Hepatocyte (in vitro differentiated cells): ENCODE results near the gene PRPS1L1. TPM values are rescaled to one million over a fixed set of nuclear protein-coding genes. Genes with fewer than 3 reads are reported as not detected.

Experiments used
- DNase-seq: peaks from one replicate; pipeline ENCODE4 v3.0.0-alpha.2; 2016; ENCODE audit warnings: low spot score
- H2AFZ ChIP-seq: fragments of 200-600 bp; sonication (generic); 2 replicates; pipeline ENCODE4 v1.6.0; 2016; ENCODE audit warnings: antibody characterized with exemption, mild to moderate bottlenecking
- H3K27ac ChIP-seq: fragments of 200-600 bp; sonication (generic); 2 replicates; pipeline ENCODE4 v1.5.1; 2016; ENCODE audit warnings: mild to moderate bottlenecking
- H3K27me3 ChIP-seq: fragments of 200-600 bp; sonication (generic); 2 replicates; pipeline ENCODE4 v1.6.1; 2016
- H3K36me3 ChIP-seq: fragments of 200-600 bp; sonication (generic); replicated peaks from 2 replicates; pipeline ENCODE4 v1.5.1; 2016; ENCODE audit warnings: low read depth; ENCODE audit not compliant: insufficient read depth
- H3K4me1 ChIP-seq: fragments of 200-600 bp; sonication (generic); 2 replicates; pipeline ENCODE4 v1.5.1; 2016; ENCODE audit warnings: mild to moderate bottlenecking, moderate library complexity; ENCODE audit not compliant: insufficient read depth
- H3K4me2 ChIP-seq: fragments of 200-600 bp; sonication (generic); 2 replicates; pipeline ENCODE4 v1.6.0; 2016
- H3K4me3 ChIP-seq: fragments of 200-600 bp; sonication (generic); 2 replicates; pipeline ENCODE4 v1.5.1; 2016; ENCODE audit warnings: mild to moderate bottlenecking
- H3K79me2 ChIP-seq: fragments of 200-600 bp; sonication (generic); 2 replicates; pipeline ENCODE4 v1.6.0; 2017; ENCODE audit warnings: mild to moderate bottlenecking
- H3K9me2 ChIP-seq: fragments of 200-600 bp; sonication (generic); replicated peaks from 2 replicates; pipeline ENCODE4 v1.6.0; 2017; ENCODE audit warnings: mild to moderate bottlenecking; ENCODE audit not compliant: insufficient read depth
- H3K9me3 ChIP-seq: fragments of 200-600 bp; sonication (generic); 2 replicates; pipeline ENCODE4 v1.5.1; 2016; ENCODE audit warnings: low read depth, mild to moderate bottlenecking
- H4K20me1 ChIP-seq: fragments of 200-600 bp; sonication (generic); 2 replicates; pipeline ENCODE4 v1.6.0; 2016; ENCODE audit warnings: mild to moderate bottlenecking; ENCODE audit not compliant: insufficient read depth, poor library complexity, severe bottlenecking
- EZH2 ChIP-seq: fragments of 200-600 bp; sonication (generic); IDR thresholded peaks from 2 replicates; pipeline ENCODE4 v1.6.1; 2016; ENCODE audit warnings: antibody characterized with exemption, mild to moderate bottlenecking, borderline replicate concordance
- EZH2phosphoT487 ChIP-seq: fragments of 200-600 bp; sonication (generic); IDR thresholded peaks from one replicate; pipeline ENCODE4 v1.6.1; 2018; ENCODE audit warnings: antibody characterized with exemption, mild to moderate bottlenecking, low read depth, moderate library complexity; ENCODE audit not compliant: unreplicated experiment, severe bottlenecking
- WGBS: methylation state at CpG from one replicate; pipeline ENCODE4 v1.1.6; 2016; ENCODE audit warnings: low lambda C conversion rate; ENCODE audit errors: missing lambda C conversion rate; 5-methylcytosine and 5-hydroxymethylcytosine counted together
- polyA plus RNA-seq: library from polyadenylated mRNA; unstranded; fragments of >200 nt; fragmentation: Nextera tagmentation; extraction: Ambion mirVana; gene quantifications from 2 replicates; pipeline ENCODE4 v1.2.1, GENCODE V29; 2016
- total RNA-seq: library from RNA; depleted of rRNA; stranded (reverse); fragments of >200 nt; gene quantifications from 2 replicates; pipeline ENCODE4 v1.2.3, GENCODE V29; 2014
- TF ChIP-seq, protein P1 (sequence below): fragments of 200-600 bp; sonication (generic); IDR thresholded peaks from 2 replicates; pipeline ENCODE4 v1.5.1; 2016; ENCODE audit warnings: antibody characterized with exemption, mild to moderate bottlenecking; ENCODE audit not compliant: poor library complexity

Gene PRPS1L1
- total and polyA plus RNA-seq, 2 experiments from 2014 or later: not detected

DNA sequence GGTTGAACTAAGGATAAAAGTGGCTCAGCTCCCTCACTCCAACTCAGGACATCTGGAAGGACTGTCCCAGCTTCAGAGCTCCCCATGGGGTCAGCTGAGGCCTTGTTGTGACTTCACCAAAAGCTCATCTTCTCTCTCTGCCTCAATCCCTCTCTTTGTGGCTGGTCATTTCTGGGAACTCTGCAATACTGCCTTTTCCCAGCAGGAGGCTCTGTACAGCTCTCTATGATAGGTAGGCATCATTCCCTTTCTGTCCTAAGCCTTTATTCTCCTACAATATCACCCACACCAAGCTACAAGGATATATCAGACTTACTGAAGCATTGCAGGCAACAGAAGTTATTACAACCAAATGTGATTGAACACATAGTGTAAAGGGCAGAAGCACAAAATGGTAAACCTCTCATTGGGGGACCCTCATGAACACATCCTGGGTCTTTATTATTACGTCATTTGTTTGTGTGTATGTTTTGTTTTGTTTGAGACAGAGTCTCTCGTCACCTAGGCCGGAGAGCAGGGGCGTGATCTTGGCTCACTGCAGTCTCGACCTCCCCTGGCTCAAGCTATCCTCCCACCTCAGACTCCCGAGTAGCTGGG is 36.7 kb upstream of the PRPS1L1 start:
- peak; percentile 38 for DNase-seq
- H3K4me2 ChIP-seq: no peak overlapping the region
- H3K4me3 ChIP-seq: no peak overlapping the region
- no peak overlapping the region for H3K27ac ChIP-seq
- no peaks in the 10 kb centered on the region for H3K4me1 ChIP-seq
- H3K79me2 ChIP-seq: no peaks in the 10 kb centered on the region
- TF ChIP-seq, protein P1, sequence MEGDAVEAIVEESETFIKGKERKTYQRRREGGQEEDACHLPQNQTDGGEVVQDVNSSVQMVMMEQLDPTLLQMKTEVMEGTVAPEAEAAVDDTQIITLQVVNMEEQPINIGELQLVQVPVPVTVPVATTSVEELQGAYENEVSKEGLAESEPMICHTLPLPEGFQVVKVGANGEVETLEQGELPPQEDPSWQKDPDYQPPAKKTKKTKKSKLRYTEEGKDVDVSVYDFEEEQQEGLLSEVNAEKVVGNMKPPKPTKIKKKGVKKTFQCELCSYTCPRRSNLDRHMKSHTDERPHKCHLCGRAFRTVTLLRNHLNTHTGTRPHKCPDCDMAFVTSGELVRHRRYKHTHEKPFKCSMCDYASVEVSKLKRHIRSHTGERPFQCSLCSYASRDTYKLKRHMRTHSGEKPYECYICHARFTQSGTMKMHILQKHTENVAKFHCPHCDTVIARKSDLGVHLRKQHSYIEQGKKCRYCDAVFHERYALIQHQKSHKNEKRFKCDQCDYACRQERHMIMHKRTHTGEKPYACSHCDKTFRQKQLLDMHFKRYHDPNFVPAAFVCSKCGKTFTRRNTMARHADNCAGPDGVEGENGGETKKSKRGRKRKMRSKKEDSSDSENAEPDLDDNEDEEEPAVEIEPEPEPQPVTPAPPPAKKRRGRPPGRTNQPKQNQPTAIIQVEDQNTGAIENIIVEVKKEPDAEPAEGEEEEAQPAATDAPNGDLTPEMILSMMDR: peak; percentile 49
- TF ChIP-seq EZH2 (no peak), EZH2phosphoT487 (no peak)
- H3K9me3 ChIP-seq: no peaks in the 10 kb centered on the region
- H3K36me3 ChIP-seq: no peaks in the 10 kb centered on the region
- WGBS: 94% methylated on average over 6 of the region's 6 CpGs
- H2AFZ ChIP-seq: no peak overlapping the region
- no peaks in the 10 kb centered on the region for H4K20me1 ChIP-seq
- no peaks in the 10 kb centered on the region for H3K9me2 ChIP-seq
- no peaks in the 10 kb centered on the region for H3K27me3 ChIP-seq

GRCh38 chr7:18063149-18063901 is 35.7 kb upstream of the PRPS1L1 start:
- Histone ChIP-seq H3K4me3 (no peak overlapping the region), H3K9me2 (no peaks in the 10 kb centered on the region), H3K9me3 (no peaks in the 10 kb centered on the region), H2AFZ (no peak overlapping the region), H3K4me1 (no peaks in the 10 kb centered on the region), H3K79me2 (no peaks in the 10 kb centered on the region), H3K27me3 (no peaks in the 10 kb centered on the region), H3K27ac (no peak overlapping the region), H3K4me2 (no peak overlapping the region), H3K36me3 (no peaks in the 10 kb centered on the region), H4K20me1 (no peaks in the 10 kb centered on the region)
- WGBS: 89% methylated on average over 5 of the region's 5 CpGs
- no peak for DNase-seq
- TF ChIP-seq EZH2 (no peak), EZH2phosphoT487 (no peak)
- TF ChIP-seq, protein P1: no peak

DNA sequence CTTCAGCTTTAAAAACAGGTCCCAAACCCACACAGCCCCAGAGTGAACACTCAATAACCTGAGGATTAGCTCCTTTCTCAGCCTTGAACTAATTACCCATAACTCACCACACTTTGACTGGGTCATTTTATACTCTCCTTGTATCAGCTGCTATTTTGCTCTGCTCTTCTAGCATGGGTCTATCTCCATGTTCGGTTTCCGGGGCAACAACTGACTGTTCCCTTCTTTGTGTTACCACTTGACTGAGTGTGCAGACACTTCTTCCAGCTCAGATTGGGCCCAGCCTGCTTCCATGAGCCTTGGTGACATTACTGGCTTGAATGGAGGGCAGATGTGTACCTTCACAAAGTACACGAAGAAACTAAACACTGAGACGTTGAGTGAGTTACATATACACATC is 31.5 kb upstream of the PRPS1L1 start:
- WGBS: 82% methylated on average over 4 of the region's 4 CpGs
- Histone ChIP-seq H2AFZ (no peak overlapping the region), H3K27me3 (no peaks in the 10 kb centered on the region), H3K27ac (no peak overlapping the region), H3K36me3 (no peaks in the 10 kb centered on the region), H3K9me2 (no peaks in the 10 kb centered on the region), H3K79me2 (no peaks in the 10 kb centered on the region), H3K9me3 (no peaks in the 10 kb centered on the region), H3K4me3 (no peak overlapping the region), H4K20me1 (no peaks in the 10 kb centered on the region), H3K4me2 (no peak overlapping the region), H3K4me1 (no peaks in the 10 kb centered on the region)
- no peak for DNase-seq
- TF ChIP-seq, protein P1: no peak
- TF ChIP-seq EZH2phosphoT487 (no peak), EZH2 (no peak)
